ENCODE results near the gene NBL1.

GRCh38 chr1:19620786-19621185 lies 23.3 kb upstream of the NBL1 start:
- TF ChIP-seq, protein P1, sequence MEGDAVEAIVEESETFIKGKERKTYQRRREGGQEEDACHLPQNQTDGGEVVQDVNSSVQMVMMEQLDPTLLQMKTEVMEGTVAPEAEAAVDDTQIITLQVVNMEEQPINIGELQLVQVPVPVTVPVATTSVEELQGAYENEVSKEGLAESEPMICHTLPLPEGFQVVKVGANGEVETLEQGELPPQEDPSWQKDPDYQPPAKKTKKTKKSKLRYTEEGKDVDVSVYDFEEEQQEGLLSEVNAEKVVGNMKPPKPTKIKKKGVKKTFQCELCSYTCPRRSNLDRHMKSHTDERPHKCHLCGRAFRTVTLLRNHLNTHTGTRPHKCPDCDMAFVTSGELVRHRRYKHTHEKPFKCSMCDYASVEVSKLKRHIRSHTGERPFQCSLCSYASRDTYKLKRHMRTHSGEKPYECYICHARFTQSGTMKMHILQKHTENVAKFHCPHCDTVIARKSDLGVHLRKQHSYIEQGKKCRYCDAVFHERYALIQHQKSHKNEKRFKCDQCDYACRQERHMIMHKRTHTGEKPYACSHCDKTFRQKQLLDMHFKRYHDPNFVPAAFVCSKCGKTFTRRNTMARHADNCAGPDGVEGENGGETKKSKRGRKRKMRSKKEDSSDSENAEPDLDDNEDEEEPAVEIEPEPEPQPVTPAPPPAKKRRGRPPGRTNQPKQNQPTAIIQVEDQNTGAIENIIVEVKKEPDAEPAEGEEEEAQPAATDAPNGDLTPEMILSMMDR (IDR thresholded peaks at IDR 0.05): no peak
- no peak for TF ChIP-seq POLR2A (IDR thresholded peaks at IDR 0.05)
